ENCODE data around the gene SHANK3.

DNA sequence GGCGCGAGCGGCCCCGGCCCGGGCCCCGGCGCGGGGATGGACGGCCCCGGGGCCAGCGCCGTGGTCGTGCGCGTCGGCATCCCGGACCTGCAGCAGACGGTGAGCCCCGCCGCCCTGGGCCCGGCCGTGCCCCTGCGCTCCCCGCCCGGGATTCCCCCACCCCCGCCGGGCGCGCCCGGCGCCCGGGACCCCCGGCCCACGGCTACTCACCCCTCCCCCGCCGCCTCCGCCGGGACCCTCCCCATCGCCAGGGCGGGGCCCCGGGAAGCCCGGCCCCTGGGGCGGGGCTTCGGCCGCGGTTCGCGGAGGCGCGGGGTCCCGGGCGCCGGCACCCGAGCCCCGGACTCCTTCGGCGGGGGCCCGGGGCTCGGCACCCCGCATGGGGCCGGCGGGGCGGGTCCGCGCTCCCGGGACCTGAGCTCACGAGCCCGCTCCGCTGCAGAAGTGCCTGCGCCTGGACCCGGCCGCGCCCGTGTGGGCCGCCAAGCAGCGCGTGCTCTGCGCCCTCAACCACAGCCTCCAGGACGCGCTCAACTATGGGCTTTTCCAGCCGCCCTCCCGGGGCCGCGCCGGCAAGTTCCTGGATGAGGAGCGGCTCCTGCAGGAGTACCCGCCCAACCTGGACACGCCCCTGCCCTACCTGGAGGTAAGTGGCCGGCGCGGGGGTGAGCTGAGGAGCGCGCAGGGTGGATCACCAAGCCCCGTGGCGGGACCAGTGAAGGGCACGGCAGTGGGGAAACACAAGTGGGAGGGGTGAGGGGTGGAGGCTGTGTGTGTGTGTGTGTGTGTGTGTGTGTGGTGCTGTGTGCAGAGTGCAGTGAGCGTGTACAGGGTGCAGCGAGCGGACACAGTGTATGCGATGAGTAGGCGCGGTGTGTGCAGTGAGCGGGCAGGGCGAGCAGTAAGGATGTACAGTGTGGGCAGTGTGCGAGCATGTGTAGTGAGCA is 2.3 kb downstream of the SHANK3 start:
- no peak for TF ChIP-seq POLR2A (IDR thresholded peaks at IDR 0.05)
- TF ChIP-seq, protein P1, sequence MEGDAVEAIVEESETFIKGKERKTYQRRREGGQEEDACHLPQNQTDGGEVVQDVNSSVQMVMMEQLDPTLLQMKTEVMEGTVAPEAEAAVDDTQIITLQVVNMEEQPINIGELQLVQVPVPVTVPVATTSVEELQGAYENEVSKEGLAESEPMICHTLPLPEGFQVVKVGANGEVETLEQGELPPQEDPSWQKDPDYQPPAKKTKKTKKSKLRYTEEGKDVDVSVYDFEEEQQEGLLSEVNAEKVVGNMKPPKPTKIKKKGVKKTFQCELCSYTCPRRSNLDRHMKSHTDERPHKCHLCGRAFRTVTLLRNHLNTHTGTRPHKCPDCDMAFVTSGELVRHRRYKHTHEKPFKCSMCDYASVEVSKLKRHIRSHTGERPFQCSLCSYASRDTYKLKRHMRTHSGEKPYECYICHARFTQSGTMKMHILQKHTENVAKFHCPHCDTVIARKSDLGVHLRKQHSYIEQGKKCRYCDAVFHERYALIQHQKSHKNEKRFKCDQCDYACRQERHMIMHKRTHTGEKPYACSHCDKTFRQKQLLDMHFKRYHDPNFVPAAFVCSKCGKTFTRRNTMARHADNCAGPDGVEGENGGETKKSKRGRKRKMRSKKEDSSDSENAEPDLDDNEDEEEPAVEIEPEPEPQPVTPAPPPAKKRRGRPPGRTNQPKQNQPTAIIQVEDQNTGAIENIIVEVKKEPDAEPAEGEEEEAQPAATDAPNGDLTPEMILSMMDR (IDR thresholded peaks at IDR 0.05), result no peak
- TF ChIP-seq POLR2AphosphoS5 (IDR thresholded peaks at IDR 0.05), result no peak

Data from transverse colon (tissue), 4 donors.